Astrocyte of the cerebellum (primary cell): ENCODE results near the gene BRAT1.

ENCODE experiments used
- DNase-seq: peaks from one replicate; pipeline ENCODE4 v3.0.0-alpha.2; 2011; ENCODE audit warnings: low read depth
- H3K4me3 ChIP-seq: 2 replicates; pipeline ENCODE4 v1.5.1; 2011; ENCODE audit warnings: mild to moderate bottlenecking, low read depth, low read length, moderate library complexity
- in situ Hi-C: cut with HindIII; loops from 2 replicates; pipeline ENCODE4 v1.10.0; 2017; ENCODE audit warnings: low sequenced_read_pairs
- TF ChIP-seq, protein P1 (sequence below): IDR thresholded peaks from 2 replicates; pipeline ENCODE4 v1.5.1; 2012; ENCODE audit warnings: low read length, low read depth, moderate library complexity, mild to moderate bottlenecking; ENCODE audit errors: missing control alignments

BRAT1 gene

GRCh38 chr7:2583798-2584580 lies 28.7 kb upstream of the BRAT1 start:
- TF ChIP-seq, protein P1, sequence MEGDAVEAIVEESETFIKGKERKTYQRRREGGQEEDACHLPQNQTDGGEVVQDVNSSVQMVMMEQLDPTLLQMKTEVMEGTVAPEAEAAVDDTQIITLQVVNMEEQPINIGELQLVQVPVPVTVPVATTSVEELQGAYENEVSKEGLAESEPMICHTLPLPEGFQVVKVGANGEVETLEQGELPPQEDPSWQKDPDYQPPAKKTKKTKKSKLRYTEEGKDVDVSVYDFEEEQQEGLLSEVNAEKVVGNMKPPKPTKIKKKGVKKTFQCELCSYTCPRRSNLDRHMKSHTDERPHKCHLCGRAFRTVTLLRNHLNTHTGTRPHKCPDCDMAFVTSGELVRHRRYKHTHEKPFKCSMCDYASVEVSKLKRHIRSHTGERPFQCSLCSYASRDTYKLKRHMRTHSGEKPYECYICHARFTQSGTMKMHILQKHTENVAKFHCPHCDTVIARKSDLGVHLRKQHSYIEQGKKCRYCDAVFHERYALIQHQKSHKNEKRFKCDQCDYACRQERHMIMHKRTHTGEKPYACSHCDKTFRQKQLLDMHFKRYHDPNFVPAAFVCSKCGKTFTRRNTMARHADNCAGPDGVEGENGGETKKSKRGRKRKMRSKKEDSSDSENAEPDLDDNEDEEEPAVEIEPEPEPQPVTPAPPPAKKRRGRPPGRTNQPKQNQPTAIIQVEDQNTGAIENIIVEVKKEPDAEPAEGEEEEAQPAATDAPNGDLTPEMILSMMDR: no peak
- in situ Hi-C loops: no loop called here
- no peak overlapping the region for H3K4me3 ChIP-seq
- no peak for DNase-seq

GRCh38 chr7:2582006-2582735 lies 26.8 kb upstream of the BRAT1 start:
- no peak for DNase-seq
- TF ChIP-seq, protein P1: no peak
- in situ Hi-C loops: no loop called here
- no peak overlapping the region for H3K4me3 ChIP-seq

- DNase-seq: no peak
- TF ChIP-seq, protein P1: no peak
- no peak overlapping the region for H3K4me3 ChIP-seq
- in situ Hi-C loops: no loop called here
These were observed 25.3 kb upstream of the BRAT1 start for GRCh38 chr7:2580636-2581035.

DNA sequence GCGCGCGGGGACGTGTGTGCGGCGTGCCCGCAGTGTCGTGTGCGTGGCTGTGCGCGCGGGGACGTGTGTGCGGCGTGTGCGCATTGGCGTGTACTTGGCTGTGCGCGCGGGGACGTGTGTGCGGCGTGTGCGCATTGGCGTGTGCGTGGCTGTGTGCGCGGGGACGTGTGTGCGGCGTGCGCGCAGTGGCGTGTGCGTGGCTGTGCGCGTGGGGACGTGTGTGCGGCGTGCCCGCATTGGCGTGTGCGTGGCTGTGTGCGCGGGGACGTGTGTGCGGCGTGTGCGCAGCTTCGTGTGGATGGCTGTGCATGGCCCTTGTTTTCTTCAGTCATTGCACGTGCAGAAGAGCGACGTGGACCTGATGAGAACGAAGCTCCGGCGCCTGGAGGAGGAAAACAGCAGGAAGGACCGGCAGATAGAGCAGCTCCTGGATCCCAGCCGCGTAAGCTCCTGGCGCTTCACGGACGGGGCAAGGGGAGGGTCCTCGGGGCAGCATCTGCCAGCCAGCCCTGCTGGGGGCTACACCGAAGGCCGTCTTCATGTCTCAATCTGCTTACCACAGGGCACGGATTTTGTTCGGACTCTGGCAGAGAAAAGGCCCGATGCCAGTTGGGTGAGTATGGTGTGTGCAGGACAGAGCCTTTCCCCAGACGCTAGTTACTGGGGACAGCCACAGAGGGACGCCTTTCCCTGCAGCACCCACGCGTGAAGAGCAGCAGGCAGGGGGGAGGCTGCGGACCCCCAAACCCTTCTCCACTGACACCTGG lies 22.8 kb upstream of the BRAT1 start:
- no peak for DNase-seq
- in situ Hi-C loops: no loop called here
- TF ChIP-seq, protein P1: no peak
- H3K4me3 ChIP-seq: no peak overlapping the region

DNA sequence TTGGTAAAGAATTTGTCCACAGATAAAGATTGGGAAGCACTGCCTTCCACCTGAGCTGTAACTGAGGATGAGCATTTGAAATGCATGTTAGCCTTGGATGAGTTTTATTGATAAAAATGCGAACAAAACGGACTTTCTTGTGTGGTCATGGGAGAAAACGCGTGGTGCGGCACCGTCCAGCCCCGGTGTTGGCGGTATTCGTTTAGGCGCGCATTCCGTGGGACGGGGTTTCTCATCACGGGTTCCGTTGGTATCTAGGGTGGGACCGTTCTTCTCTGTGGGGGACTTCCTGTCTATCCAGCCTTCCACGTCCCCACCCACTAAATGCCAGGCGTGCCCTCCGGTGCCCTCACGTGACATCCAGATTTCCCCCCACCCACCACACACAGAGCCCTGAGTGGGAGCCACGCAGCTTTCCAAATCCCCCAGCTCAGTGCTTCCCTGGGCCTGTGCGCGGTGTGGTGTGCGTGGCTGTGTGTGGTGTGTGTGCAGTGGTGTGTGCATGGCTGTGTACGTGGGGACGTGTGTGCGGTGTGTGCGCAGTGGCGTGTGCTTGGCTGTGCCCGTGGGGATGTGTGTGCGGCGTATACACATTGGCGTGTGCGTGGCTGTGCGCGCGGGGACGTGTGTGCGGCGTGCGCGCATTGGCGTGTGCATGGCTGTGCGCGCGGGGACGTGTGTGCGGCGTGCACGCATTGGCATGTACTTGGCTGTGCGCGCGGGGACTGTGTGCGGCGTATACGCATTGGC lies 21.6 kb upstream of the BRAT1 start:
- TF ChIP-seq, protein P1: no peak
- no peak for DNase-seq
- no peak overlapping the region for H3K4me3 ChIP-seq
- in situ Hi-C loops: no loop called here

- no peak overlapping the region for H3K4me3 ChIP-seq
- TF ChIP-seq, protein P1: no peak
- in situ Hi-C loops: no loop called here
- DNase-seq: no peak
These were observed 20.5 kb upstream of the BRAT1 start for GRCh38 chr7:2575733-2576340.
